GM23248 (cell line): ENCODE data around the gene ZNF428.

Experiments
- EZH2 ChIP-seq: fragments of 200-600 bp; sonication (generic); IDR thresholded peaks from 2 replicates; pipeline ENCODE4 v1.6.1; 2018; ENCODE audit warnings: antibody characterized with exemption, mild to moderate bottlenecking; ENCODE audit not compliant: insufficient read depth, poor library complexity, severe bottlenecking
- EZH2phosphoT487 ChIP-seq: fragments of 200-600 bp; sonication (generic); IDR thresholded peaks from 2 replicates; pipeline ENCODE4 v1.6.1; 2018; ENCODE audit warnings: antibody characterized with exemption, moderate library complexity, mild to moderate bottlenecking, low read depth; ENCODE audit not compliant: insufficient read depth

DNA sequence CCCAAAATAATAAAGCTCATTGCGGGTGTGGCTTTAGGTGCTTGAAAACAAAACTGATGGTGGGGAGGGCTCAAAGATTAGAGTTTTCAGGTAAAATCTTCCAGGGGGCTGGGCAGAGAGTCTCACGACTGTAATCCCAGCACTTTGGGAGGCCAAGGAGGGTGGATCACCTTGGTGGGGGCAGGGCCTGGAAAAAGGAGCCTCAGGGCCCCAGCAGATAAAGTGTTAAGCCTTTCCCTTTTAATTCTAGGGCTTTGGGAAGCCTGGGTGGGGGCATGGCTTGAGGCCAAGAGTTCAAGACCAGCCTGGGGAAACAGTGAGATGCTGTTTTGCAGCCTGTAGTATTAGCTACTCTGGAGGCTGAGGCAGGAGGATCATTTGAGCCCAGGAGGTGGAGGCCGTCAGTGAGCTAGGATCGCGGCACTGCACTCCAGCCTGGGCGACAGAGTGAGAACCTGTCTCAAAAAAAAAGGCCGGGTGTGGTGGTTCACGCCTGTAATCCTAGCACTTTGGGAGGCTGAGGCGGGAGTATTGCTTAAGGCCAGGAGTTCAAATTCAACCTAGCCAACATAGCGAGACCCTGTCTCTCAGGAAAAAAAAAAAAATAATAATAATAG is 25.2 kb downstream of the ZNF428 start:
- TF ChIP-seq EZH2, result no peak
- TF ChIP-seq EZH2phosphoT487, result no peak
